Mesenteric fat pad (tissue), 1 donor: ENCODE results near the gene MBD3L5. TPM values are rescaled to one million over a fixed set of nuclear protein-coding genes. Genes with fewer than 3 reads are reported as not detected.

Experiments
- total RNA-seq: library from RNA; stranded (reverse); fragmentation: NEBNext Ultra II Directional; extraction: Animal tissue kit (Norgen Biotek cat#: 25700); gene quantifications from one replicate; pipeline ENCODE4 v1.2.1, GENCODE V29; 2021
- donor health status: DM: yes; HTN: yes; CAD: no.

The MBD3L5 gene
- total RNA-seq, 1 donor from 2014 or later, result not detected

Other genes with a start within 250 kb of the MBD3L5 start
- gene ADGRE1, start 143.0 kb upstream of the MBD3L5 start, total RNA-seq, result 2.4 TPM
- not detected for gene MBD3L2B, start 9.1 kb upstream of the MBD3L5 start, total RNA-seq
- not detected for gene MBD3L4, start 9.6 kb downstream of the MBD3L5 start, total RNA-seq
- not detected for gene MBD3L2, start 18.7 kb downstream of the MBD3L5 start, total RNA-seq
- gene MBD3L3, start 28.1 kb downstream of the MBD3L5 start, total RNA-seq, result not detected
- gene ZNF557, start 39.1 kb downstream of the MBD3L5 start, total RNA-seq, result 6.2 TPM